CD14-positive monocyte (primary cell): ENCODE data around the gene ADCY1. TPM values are rescaled to one million over a fixed set of nuclear protein-coding genes. Genes with fewer than 3 reads are reported as not detected.

ENCODE experiments used
- DNase-seq, 3 donors: peaks; one replicate each; pipeline ENCODE4 v3.0.0-alpha.2; 2011 to 2022
- H2AFZ ChIP-seq: 2 replicates; pipeline ENCODE4 v1.6.0; 2012; ENCODE audit warnings: mild to moderate bottlenecking, low read depth, low read length, inconsistent platforms; ENCODE audit not compliant: insufficient read depth, poor library complexity, severe bottlenecking
- H3K27ac ChIP-seq, 2 donors: 1 replicate in 1 of 2; 2 replicates in 1 of 2; pipeline ENCODE4 v1.5.1; 2012 to 2013; ENCODE audit warnings: low read length in 2 of 2, control low read depth in 1 of 2, inconsistent platforms in 1 of 2, low read depth in 1 of 2, mild to moderate bottlenecking in 1 of 2
- H3K27me3 ChIP-seq, 2 donors: one replicate each; pipeline versions ENCODE4 v1.6.0 to v1.6.1; 2011 to 2013; ENCODE audit warnings: low read length in 2 of 2; ENCODE audit not compliant: control insufficient read depth in 2 of 2, insufficient read depth in 2 of 2
- H3K36me3 ChIP-seq, 2 donors: replicated peaks in 1 of 2; 1 replicate in 1 of 2; 2 replicates in 1 of 2; pipeline versions ENCODE4 v1.5.1 to v1.6.1; 2012 to 2013; ENCODE audit warnings: low read length in 2 of 2, control low read depth in 1 of 2, inconsistent platforms in 1 of 2, mild to moderate bottlenecking in 1 of 2; ENCODE audit not compliant: insufficient read depth in 2 of 2, control insufficient read depth in 1 of 2
- H3K4me1 ChIP-seq, 2 donors: 1 replicate in 1 of 2; 2 replicates in 1 of 2; pipeline versions ENCODE4 v1.5.1 to v1.6.1; 2012 to 2013; ENCODE audit warnings: low read length in 2 of 2, control low read depth in 1 of 2, inconsistent platforms in 1 of 2, mild to moderate bottlenecking in 1 of 2, moderate library complexity in 1 of 2; ENCODE audit not compliant: insufficient read depth in 2 of 2, control insufficient read depth in 1 of 2
- H3K4me2 ChIP-seq: replicated peaks from 2 replicates; pipeline ENCODE3; 2012; ENCODE audit warnings: low read length, moderate library complexity, mild to moderate bottlenecking; ENCODE audit not compliant: poor library complexity, severe bottlenecking; ENCODE audit errors: extremely low read depth
- H3K4me3 ChIP-seq, 3 experiments: fragments of 200-600 bp in 1 of 3; sonication (generic) in 1 of 3; replicated peaks in 1 of 3; 1 replicate in 2 of 3; 2 replicates in 1 of 3; pipeline ENCODE4 v1.5.1; 2011 to 2013; ENCODE audit warnings: low read length in 3 of 3, mild to moderate bottlenecking in 3 of 3, control low read depth in 2 of 3, low read depth in 2 of 3, inconsistent platforms in 1 of 3, moderate library complexity in 1 of 3
- H3K79me2 ChIP-seq: 2 replicates; pipeline ENCODE4 v1.6.0; 2012; ENCODE audit warnings: mild to moderate bottlenecking, control low read depth, inconsistent platforms, low read length, moderate library complexity; ENCODE audit not compliant: insufficient read depth
- H3K9ac ChIP-seq: 2 replicates; pipeline ENCODE4 v1.6.0; 2017; ENCODE audit warnings: low read length, mild to moderate bottlenecking; ENCODE audit not compliant: insufficient read depth, poor library complexity, severe bottlenecking
- H3K9me3 ChIP-seq, 2 donors: replicated peaks in 1 of 2; 1 replicate in 1 of 2; 2 replicates in 1 of 2; pipeline versions ENCODE4 v1.5.1 to v1.6.1; 2012 to 2013; ENCODE audit warnings: low read length in 2 of 2, control low read depth in 1 of 2; ENCODE audit not compliant: control insufficient read depth in 1 of 2, insufficient read depth in 1 of 2
- H4K20me1 ChIP-seq: 2 replicates; pipeline ENCODE4 v1.6.0; 2012; ENCODE audit warnings: mild to moderate bottlenecking, low read length, control low read depth, moderate library complexity; ENCODE audit not compliant: insufficient read depth
- H3K27ac Mint-ChIP-seq, 7 donors: one replicate each; pipeline ENCODE4 v1.8.0; 2020; ENCODE audit warnings: mild to moderate bottlenecking in 7 of 7, mixed read lengths in 7 of 7, moderate library complexity in 6 of 7, inconsistent platforms in 2 of 7
- H3K27me3 Mint-ChIP-seq, 3 donors: one replicate each; pipeline ENCODE4 v1.8.0; 2021 to 2022; ENCODE audit warnings: low read depth in 3 of 3, mild to moderate bottlenecking in 3 of 3, mixed read lengths in 3 of 3, moderate library complexity in 3 of 3, inconsistent platforms in 1 of 3
- H3K36me3 Mint-ChIP-seq, 2 donors: one replicate each; pipeline ENCODE4 v1.8.0; 2020; ENCODE audit warnings: mixed read lengths in 2 of 2, inconsistent platforms in 1 of 2, mild to moderate bottlenecking in 1 of 2
- H3K4me1 Mint-ChIP-seq: one replicate; pipeline ENCODE4 v1.8.0; 2020; ENCODE audit warnings: mild to moderate bottlenecking, mixed read lengths
- H3K4me3 Mint-ChIP-seq, 2 donors: one replicate each; pipeline ENCODE4 v1.8.0; 2020; ENCODE audit warnings: mild to moderate bottlenecking in 2 of 2, mixed read lengths in 2 of 2, moderate library complexity in 1 of 2
- H3K9me3 Mint-ChIP-seq, 7 donors: one replicate each; pipeline ENCODE4 v1.8.0; 2020 to 2022; ENCODE audit warnings: mixed read lengths in 7 of 7, mild to moderate bottlenecking in 6 of 7, moderate library complexity in 6 of 7, inconsistent platforms in 2 of 7
- CTCF ChIP-seq: fragments of 200-600 bp; IDR thresholded peaks from one replicate; pipeline ENCODE4 v1.8.0; 2022; ENCODE audit warnings: antibody characterized with exemption, mild to moderate bottlenecking
- WGBS: methylation state at CpG from one replicate; pipeline ENCODE4 v1.1.5; 2013; ENCODE audit warnings: missing lambda C conversion rate; ENCODE audit not compliant: insufficient coverage; 5-methylcytosine and 5-hydroxymethylcytosine counted together
- intact Hi-C, 2 donors: fragments of 100-400 bp; cut with micrococcal nuclease; formaldehyde crosslinking; loops; one replicate each; pipeline versions ENCODE4 v1.15.0 to v1.15.1; 2023
- polyA plus RNA-seq, 3 donors: library from polyadenylated mRNA; depleted of rRNA in 1 of 3; unstranded in 2 of 3; stranded (reverse) in 1 of 3; fragments of 300-500 nt in 2 of 3; fragments of >200 nt in 1 of 3; fragmentation: Illumina TruSeq in 2 of 3; gene quantifications; 1 replicate in 2 of 3; 2 replicates in 1 of 3; pipeline ENCODE4 v1.2.3, GENCODE V29; 2012 to 2021

Gene ADCY1
- polyA plus RNA-seq, 3 donors = 0.01 TPM; not detected in 2

DNA sequence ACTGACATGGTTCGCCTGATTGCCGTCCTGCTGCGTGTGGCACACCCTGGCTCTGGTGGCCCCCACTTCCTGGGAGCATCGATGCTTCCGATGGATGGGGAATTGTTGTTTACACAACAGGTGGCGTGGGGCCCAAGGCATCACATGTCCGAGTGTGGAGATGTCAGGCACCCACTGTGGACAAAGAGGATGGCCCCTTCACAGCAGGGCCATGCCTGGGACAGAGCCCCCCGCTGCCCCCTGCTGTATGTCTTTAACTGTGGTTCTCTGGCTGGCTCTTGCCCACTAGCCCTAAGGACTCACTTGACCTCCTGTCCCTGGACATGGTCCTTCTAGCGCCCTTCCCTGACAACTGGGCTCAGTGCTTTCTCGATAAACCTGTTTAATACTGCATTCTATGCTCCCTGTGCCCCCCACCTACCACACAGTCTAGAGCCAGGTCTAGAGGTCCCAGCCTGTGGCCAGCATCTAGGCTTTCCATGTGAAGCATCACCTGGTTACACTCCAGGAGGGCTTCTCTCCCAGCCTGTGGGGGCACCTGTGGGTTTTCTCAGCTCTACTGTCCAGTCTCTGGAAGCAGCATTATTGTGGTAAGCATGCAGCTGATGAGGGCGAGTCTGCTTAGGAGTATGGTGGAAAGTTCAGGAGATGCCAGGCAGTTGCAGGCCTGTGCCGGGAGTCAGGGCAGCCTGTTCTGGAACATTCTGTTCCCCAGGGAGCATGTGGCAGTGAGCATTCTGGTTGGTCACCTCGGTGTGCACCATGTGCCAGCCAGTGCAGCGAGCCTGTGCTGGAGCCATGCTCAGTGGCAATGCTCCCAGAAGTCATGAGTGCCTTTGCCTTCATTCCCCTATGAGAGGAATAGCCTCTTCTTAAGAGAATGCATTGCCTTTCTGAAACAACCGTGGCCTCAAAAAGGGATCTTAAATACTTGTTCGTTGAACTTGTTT, 10.4 kb downstream of the ADCY1 start:
- 89% methylated on average over 12 of the region's 16 CpGs for WGBS
- Histone ChIP-seq H3K4me1 (no peaks in the 10 kb centered on the region), H3K4me3 (no peak overlapping the region), H3K9ac (no peak overlapping the region), H3K27me3 (no peaks in the 10 kb centered on the region), H3K27ac (no peak overlapping the region), H3K9me3 (no peaks in the 10 kb centered on the region), H3K79me2 (no peaks in the 10 kb centered on the region), H4K20me1 (no peaks in the 10 kb centered on the region), H2AFZ (no peak overlapping the region), H3K4me2 (no peak overlapping the region), H3K36me3 (no peaks in the 10 kb centered on the region)
- no peak overlapping the region for H3K4me3 Mint-ChIP-seq
- peaks cover 0 to 2% (median 0%) of the 10 kb centered on the region in 7 donors for H3K9me3 Mint-ChIP-seq
- no peaks in the 10 kb centered on the region for H3K36me3 Mint-ChIP-seq
- DNase-seq = no peak
- peaks cover 3 to 6% (median 6%) of the 10 kb centered on the region in 3 donors for H3K27me3 Mint-ChIP-seq
- TF ChIP-seq CTCF = no peak
- intact Hi-C loops = no loop called here
- H3K4me1 Mint-ChIP-seq = no peaks in the 10 kb centered on the region
- H3K27ac Mint-ChIP-seq = peak overlapping the region in 1 of 7 donors; percentile 51

DNA sequence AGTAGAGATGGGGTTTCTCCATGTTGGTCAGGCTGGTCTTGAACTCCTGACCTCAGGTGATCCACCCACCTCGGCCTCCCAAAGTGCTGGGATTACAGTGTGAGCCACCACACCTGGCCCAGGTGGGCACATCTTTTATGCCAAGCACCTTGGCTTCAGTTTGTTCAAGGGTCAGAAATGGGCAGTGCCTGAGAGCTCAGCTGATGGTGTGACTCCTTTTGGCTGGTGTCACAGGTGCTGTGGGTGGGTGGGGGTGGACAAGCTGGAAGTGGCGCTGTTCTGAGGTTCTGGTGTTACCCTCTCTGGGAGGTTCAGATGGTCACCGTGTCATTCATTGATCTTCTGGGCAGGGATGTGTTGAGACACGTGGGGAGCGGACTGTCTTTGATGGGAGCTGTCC, 11.5 kb downstream of the ADCY1 start:
- Histone ChIP-seq H3K4me2 (no peak overlapping the region), H3K36me3 (no peaks in the 10 kb centered on the region), H3K9ac (no peak overlapping the region), H3K79me2 (no peaks in the 10 kb centered on the region), H3K9me3 (no peaks in the 10 kb centered on the region), H3K4me3 (no peak overlapping the region), H4K20me1 (no peaks in the 10 kb centered on the region), H3K27me3 (no peaks in the 10 kb centered on the region), H3K27ac (no peak overlapping the region), H3K4me1 (no peaks in the 10 kb centered on the region), H2AFZ (no peak overlapping the region)
- Mint-ChIP-seq H3K27ac (no peak overlapping the region), H3K27me3 (peaks cover 2 to 6% (median 6%) of the 10 kb centered on the region in 3 donors), H3K9me3 (peaks cover 0 to 2% (median 0%) of the 10 kb centered on the region in 7 donors), H3K4me1 (no peaks in the 10 kb centered on the region), H3K4me3 (no peak overlapping the region), H3K36me3 (no peaks in the 10 kb centered on the region)
- intact Hi-C loops = no loop called here
- no peak for TF ChIP-seq CTCF
- DNase-seq = no peak
- WGBS = 88% methylated on average over 5 of the region's 5 CpGs
